Activated naive CD8-positive, alpha-beta T cell (primary cell): Measurements from ENCODE around the gene HYCC1.
A peak's percentile ranks its signal among the peaks of the same experiment; 100 is the strongest.
"Not testable (repeated sequence)": the region's sequence is repeated elsewhere in the genome, so short reads cannot be mapped to it uniquely, and the experiment has no call there.

ENCODE experiments used
- H3K27ac Mint-ChIP-seq: one replicate; pipeline ENCODE4 v1.8.0; 2021; ENCODE audit warnings: mixed read lengths
- H3K27me3 Mint-ChIP-seq: one replicate; pipeline ENCODE4 v1.8.0; 2021; ENCODE audit warnings: mixed read lengths
- H3K36me3 Mint-ChIP-seq: one replicate; pipeline ENCODE4 v1.8.0; 2021; ENCODE audit warnings: mixed read lengths
- H3K4me1 Mint-ChIP-seq: one replicate; pipeline ENCODE4 v1.8.0; 2021; ENCODE audit warnings: low read depth, mixed read lengths
- H3K4me3 Mint-ChIP-seq: one replicate; pipeline ENCODE4 v1.8.0; 2021; ENCODE audit warnings: mild to moderate bottlenecking, mixed read lengths
- H3K9me3 Mint-ChIP-seq: one replicate; pipeline ENCODE4 v1.8.0; 2021; ENCODE audit warnings: low read depth, mixed read lengths

HYCC1 gene

DNA sequence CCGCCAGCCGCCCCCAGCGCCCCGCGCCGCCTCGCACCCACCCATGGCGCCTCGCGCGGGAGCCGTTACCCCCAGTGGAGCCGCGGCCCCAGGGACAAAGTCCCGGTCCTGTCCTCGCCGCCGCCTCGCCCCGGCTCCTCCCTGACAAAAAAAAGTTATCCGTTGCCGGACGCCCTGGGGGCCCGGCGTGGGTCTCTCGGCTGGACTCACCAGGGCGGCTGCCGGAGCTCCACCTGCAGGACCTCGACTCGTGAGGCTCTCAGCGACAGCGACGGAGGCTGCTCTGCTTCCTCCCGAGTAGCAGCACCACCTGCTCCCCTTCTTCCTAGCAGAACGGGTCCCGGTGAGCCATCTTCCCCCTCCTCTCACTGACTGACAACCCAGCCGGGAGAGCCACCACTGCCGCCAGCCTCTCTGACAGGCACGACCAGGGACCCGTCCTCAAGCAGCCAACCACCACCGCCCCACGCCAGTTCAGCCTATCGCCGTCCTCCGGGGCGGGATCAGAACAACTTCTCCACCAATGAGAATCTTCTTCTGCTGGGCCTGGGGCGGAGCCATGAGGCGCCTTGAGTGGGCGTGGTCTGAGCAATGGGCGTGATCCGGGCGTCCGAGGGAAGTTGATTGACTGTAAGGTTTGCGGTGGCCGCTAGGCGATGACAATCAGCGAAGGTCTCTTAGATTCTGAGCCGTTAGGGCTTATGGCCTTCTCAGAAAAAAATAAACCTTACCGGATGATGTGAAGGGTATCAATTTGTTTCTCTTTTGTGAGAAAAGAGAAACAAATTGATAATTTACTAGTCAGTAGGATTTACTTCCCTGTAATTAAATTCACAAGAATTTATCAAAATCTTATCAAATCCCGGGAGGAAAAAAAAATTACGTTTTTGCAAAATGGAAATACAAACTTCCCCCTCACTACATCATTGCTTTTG lies at the start of gene HYCC1:
TSS of gene HYCC1 (minus strand) at position 416 of the 935 bp plus-strand sequence. CDS start 23,019 bp downstream, outside the sequence.
- H3K4me1 Mint-ChIP-seq, result peaks cover 18% of the 10 kb centered on the region
- H3K4me3 Mint-ChIP-seq, result peak within 1 kb of the TSS; percentile 97
- no peaks in the 10 kb centered on the region for H3K27me3 Mint-ChIP-seq
- H3K36me3 Mint-ChIP-seq, result no peaks in the 10 kb centered on the region
- H3K9me3 Mint-ChIP-seq, result no peaks in the 10 kb centered on the region
- H3K27ac Mint-ChIP-seq, result peak within 1 kb of the TSS; percentile 91

GRCh38 chr7:23062452-23062851 lies 48.5 kb upstream of the HYCC1 start:
- Mint-ChIP-seq H3K36me3 (no peaks in the 10 kb centered on the region), H3K27ac (no peak overlapping the region), H3K27me3 (peaks cover 3% of the 10 kb centered on the region), H3K4me3 (no peak overlapping the region), H3K4me1 (no peaks in the 10 kb centered on the region), H3K9me3 (no peaks in the 10 kb centered on the region)

DNA sequence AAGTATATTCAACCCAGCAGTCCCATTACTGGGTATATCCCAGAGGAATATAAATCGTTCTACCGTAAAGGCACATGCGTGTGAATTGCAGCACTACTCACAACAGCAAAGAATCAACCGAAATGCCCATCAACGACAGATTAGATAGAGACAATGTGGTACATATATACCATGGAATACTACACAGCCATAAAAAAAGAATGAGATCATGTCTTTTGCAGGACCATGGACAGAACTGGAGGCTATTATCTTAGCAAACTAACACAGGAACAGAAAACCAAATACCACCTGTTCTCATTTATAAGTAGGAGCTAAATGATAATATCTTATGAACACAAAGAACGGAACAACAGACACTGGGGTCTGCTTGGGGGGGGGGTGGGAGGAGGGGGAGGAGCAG lies 47.4 kb upstream of the HYCC1 start:
- H3K36me3 Mint-ChIP-seq, result no peaks in the 10 kb centered on the region
- peaks cover 3% of the 10 kb centered on the region for H3K27me3 Mint-ChIP-seq
- H3K4me1 Mint-ChIP-seq, result no peaks in the 10 kb centered on the region
- no peak overlapping the region for H3K27ac Mint-ChIP-seq
- no peaks in the 10 kb centered on the region for H3K9me3 Mint-ChIP-seq
- H3K4me3 Mint-ChIP-seq, result no peak overlapping the region

DNA sequence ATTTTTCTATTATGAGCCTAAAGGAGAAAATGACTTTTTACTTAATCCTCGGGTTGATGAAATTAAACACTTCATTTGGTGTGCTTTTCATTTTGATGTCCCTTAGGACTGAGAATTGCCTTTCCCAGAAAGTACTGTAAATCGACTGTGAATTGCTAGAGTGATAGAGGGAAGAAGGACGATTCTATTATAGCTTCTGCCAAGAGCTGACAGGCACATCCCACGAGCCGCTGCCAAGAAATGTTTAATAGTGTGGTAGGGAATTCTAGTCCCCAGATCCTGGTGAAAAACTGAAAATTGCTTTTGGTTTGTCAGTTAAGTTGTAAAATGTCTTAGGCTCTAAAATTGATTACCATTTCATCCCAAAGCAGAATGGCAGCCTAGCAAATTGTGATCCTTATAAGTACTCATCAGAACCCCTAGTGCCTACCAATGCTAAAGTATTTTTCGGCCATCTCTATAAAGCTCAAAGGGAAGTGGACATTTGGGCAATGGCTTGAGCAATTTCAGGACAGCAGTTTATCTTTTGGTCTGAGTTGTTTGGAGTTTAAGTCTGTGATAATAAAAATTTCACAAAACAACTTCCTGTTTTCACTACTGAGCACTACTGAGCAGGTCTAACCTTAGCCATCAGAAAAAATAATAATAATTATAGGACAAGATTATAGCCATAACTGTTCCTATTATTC lies 44.6 kb upstream of the HYCC1 start:
- Mint-ChIP-seq H3K27ac (no peak overlapping the region), H3K4me1 (no peaks in the 10 kb centered on the region), H3K27me3 (peaks cover 3% of the 10 kb centered on the region), H3K9me3 (no peaks in the 10 kb centered on the region), H3K4me3 (no peak overlapping the region), H3K36me3 (no peaks in the 10 kb centered on the region)

DNA sequence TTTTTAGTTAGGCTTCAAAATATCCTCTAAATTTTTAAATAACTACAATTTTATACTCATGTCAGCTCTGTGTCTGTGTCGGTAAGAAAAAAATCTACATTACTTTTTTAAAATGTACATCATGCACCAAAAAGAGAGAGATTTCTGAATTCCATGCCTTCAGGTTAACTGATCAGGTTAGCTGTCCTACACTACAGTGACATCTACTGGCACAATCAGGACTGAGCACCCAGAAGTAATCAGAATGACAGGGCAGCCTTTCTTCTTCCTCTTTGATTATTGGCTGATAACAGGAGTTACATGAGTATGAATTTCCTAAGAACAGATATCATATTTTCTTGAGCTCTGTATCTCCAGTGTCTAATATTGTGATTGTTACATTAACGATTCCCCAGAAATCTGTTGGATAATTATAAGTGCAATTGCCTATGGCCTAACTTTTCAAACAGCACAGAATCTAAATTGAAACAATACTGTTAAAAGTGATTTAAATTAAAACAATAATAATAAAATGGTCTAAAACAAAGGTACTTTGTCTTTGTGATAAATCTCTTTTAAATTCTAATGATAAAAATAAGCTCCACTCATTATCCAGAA lies 41.8 kb upstream of the HYCC1 start:
- Mint-ChIP-seq H3K4me1 (no peaks in the 10 kb centered on the region), H3K27me3 (peaks cover 1% of the 10 kb centered on the region), H3K36me3 (no peaks in the 10 kb centered on the region), H3K9me3 (no peaks in the 10 kb centered on the region), H3K27ac (no peak overlapping the region), H3K4me3 (no peak overlapping the region)

- not testable (repeated sequence) for H3K27me3 Mint-ChIP-seq, H3K9me3 Mint-ChIP-seq, H3K4me1 Mint-ChIP-seq, H3K36me3 Mint-ChIP-seq, H3K4me3 Mint-ChIP-seq
- peak overlapping the region; percentile 69 for H3K27ac Mint-ChIP-seq
Observed at GRCh38 chr7:23051124-23051485, 37.2 kb upstream of the HYCC1 start.

DNA sequence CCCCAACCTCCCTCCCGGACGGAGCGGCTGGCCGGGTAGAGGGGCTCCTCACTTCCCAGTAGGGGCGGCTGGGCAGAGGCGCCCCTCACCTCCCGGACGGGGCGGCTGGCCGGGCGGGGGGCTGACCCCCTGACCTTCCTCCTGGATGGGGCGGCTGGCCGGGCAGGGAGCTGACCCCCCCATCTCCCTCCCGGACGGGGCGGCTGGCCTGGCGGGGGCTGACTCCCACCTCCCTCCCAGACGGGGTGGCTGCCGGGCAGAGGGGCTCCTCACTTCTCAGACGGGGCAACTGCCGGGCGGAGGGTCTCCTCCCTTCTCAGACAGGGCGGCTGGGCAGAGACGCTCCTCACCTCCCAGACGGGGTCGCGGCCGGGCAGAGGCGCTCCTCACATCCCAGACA lies 32.4 kb upstream of the HYCC1 start:
- H3K9me3 Mint-ChIP-seq, H3K27me3 Mint-ChIP-seq, H3K36me3 Mint-ChIP-seq, H3K4me3 Mint-ChIP-seq, H3K27ac Mint-ChIP-seq, H3K4me1 Mint-ChIP-seq: not testable (repeated sequence)

DNA sequence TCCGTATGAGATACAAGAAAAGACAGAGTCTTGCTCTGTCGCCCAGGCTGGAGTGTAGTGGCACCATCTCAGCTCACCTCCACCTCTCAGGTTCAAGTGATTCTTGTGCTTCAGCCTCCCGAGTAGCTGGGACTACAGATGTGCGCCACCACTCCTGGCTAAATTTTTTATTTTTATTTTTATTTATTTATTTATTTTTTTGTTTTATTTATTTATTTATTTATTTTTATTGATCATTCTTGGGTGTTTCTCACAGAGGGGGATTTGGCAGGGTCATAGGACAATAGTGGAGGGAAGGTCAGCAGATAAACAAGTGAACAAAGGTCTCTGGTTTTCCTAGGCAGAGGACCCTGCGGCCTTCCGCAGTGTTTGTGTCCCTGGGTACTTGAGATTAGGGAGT lies 31.2 kb upstream of the HYCC1 start:
- not testable (repeated sequence) for H3K27me3 Mint-ChIP-seq, H3K4me1 Mint-ChIP-seq, H3K36me3 Mint-ChIP-seq, H3K4me3 Mint-ChIP-seq, H3K27ac Mint-ChIP-seq, H3K9me3 Mint-ChIP-seq

DNA sequence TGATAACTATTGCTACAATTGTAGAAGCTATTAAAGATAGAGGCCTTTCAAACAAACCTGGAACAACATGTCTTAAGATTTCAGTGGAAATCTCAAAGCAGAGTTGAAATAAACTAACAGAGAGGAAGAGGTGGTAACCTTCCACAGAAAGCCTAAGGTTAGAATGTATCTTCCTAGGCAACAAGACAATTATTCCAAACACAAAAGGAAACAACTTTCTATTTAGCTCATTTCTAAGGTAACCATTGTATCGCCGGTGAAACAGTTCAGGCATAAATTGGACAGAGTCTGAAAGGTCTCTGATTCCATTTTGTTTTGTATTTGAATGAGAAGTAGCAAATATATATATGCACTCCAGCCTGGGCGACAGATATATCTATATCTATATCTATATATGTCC lies 30.7 kb upstream of the HYCC1 start:
- no peaks in the 10 kb centered on the region for H3K4me1 Mint-ChIP-seq
- H3K9me3 Mint-ChIP-seq, result no peaks in the 10 kb centered on the region
- H3K27ac Mint-ChIP-seq, result no peak overlapping the region
- no peaks in the 10 kb centered on the region for H3K27me3 Mint-ChIP-seq
- no peaks in the 10 kb centered on the region for H3K36me3 Mint-ChIP-seq
- H3K4me3 Mint-ChIP-seq, result no peak overlapping the region

- Mint-ChIP-seq H3K27ac (no peak overlapping the region), H3K9me3 (no peaks in the 10 kb centered on the region), H3K4me3 (no peak overlapping the region), H3K4me1 (no peaks in the 10 kb centered on the region), H3K27me3 (no peaks in the 10 kb centered on the region), H3K36me3 (no peaks in the 10 kb centered on the region)
Observed at GRCh38 chr7:23043441-23043840, 29.5 kb upstream of the HYCC1 start.

- H3K4me3 Mint-ChIP-seq, H3K36me3 Mint-ChIP-seq, H3K27ac Mint-ChIP-seq, H3K27me3 Mint-ChIP-seq, H3K9me3 Mint-ChIP-seq, H3K4me1 Mint-ChIP-seq: not testable (repeated sequence)
Observed at GRCh38 chr7:23039674-23040073, 25.7 kb upstream of the HYCC1 start.

DNA sequence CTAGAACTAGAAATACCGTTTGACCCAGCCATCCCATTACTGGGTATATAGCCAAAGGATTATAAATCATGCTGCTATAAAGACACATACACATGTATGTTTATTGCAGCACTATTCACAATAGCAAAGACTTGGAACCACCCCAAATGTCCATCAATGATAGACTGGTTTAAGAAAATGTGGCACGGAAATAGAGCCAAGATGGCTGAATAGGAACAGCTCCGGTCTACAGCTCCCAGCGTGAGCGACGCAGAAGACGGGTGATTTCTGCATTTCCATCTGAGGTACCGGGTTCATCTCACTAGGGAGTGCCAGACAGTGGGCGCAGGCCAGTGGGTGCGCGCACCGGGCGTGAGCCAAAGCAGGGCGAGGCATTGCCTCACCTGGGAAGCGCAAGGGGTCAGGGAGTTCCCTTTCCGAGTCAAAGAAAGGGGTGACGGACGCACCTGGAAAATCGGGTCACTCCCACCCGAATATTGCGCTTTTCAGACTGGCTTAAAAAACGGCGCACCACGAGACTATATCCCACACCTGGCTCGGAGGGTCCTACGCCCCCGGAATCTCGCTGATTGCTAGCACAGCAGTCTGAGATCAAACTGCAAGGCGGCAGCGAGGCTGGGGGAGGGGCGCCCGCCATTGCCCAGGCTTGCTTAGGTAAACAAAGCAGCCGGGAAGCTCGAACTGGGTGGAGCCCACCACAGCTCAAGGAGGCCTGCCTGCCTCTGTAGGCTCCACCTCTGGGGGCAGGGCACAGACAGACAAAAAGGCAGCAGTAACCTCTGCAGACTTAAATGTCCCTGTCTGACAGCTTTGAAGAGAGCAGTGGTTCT lies 21.8 kb upstream of the HYCC1 start:
- not testable (repeated sequence) for H3K27ac Mint-ChIP-seq, H3K9me3 Mint-ChIP-seq, H3K4me1 Mint-ChIP-seq, H3K27me3 Mint-ChIP-seq, H3K4me3 Mint-ChIP-seq, H3K36me3 Mint-ChIP-seq

- Mint-ChIP-seq H3K27me3 (peaks cover 4% of the 10 kb centered on the region), H3K4me1 (peaks cover 3% of the 10 kb centered on the region), H3K9me3 (no peaks in the 10 kb centered on the region), H3K27ac (no peak overlapping the region), H3K36me3 (no peaks in the 10 kb centered on the region), H3K4me3 (no peak overlapping the region)
Observed at GRCh38 chr7:23027261-23027660, 13.3 kb upstream of the HYCC1 start.

DNA sequence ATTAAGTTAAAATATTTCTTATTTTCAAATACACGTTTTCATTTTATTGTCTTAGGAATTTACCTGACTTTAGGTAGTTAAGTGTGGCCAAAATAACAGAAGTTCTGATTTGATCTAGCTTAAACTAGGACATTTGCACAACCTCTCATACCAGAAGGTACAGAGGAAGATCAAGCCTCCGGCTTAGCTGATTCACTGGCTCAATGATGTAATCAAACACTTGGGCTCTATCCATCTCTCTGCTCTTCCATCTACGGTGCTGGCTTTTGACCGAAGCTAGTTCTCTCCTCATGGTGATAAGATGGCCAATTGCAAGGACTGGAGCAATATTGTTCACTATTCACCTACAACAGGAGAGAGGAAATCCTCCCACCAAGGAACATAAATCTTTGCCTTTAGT lies 12.2 kb upstream of the HYCC1 start:
- no peak overlapping the region for H3K4me3 Mint-ChIP-seq
- peaks cover 14% of the 10 kb centered on the region for H3K4me1 Mint-ChIP-seq
- H3K9me3 Mint-ChIP-seq, result no peaks in the 10 kb centered on the region
- no peaks in the 10 kb centered on the region for H3K36me3 Mint-ChIP-seq
- no peak overlapping the region for H3K27ac Mint-ChIP-seq
- H3K27me3 Mint-ChIP-seq, result peaks cover 4% of the 10 kb centered on the region

DNA sequence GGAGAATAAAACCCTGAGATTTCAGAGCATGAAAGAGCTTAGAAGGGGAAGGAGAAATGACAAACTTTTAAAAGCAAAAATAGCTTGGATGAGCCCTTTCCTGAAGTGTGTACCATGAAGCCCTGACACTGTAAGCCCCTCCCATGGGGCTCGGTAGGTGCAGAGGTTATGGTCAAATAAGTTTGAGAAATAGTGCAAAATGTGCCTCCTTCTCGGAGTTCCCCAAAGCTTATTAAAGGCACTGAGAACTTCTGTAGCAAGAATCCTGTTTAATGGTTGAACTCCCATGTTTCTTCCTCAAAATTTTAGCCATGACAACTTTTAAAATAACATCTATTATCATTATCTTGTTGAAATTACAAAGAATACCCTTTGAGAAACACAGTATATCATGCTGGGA lies 10.5 kb upstream of the HYCC1 start:
- H3K9me3 Mint-ChIP-seq, result no peaks in the 10 kb centered on the region
- no peak overlapping the region for H3K4me3 Mint-ChIP-seq
- H3K4me1 Mint-ChIP-seq, result peaks cover 26% of the 10 kb centered on the region
- H3K36me3 Mint-ChIP-seq, result no peaks in the 10 kb centered on the region
- H3K27me3 Mint-ChIP-seq, result peaks cover 2% of the 10 kb centered on the region
- H3K27ac Mint-ChIP-seq, result no peak overlapping the region
